ENCODE data around the gene PLAAT4.

GRCh38 chr11:63589000-63589399 is 52.4 kb downstream of the PLAAT4 start:
- TF ChIP-seq CTCF (IDR thresholded peaks at IDR 0.05; ENCODE audit: poor library complexity) (no peak), EZH2 (IDR thresholded peaks at IDR 0.05; ENCODE audit: borderline replicate concordance) (no peak), EZH2phosphoT487 (IDR thresholded peaks at IDR 0.05; ENCODE audit: low read depth, severe bottlenecking, unreplicated experiment) (no peak)

Data from hepatocyte (in vitro differentiated cells).